ENCODE data around the gene CRYBG1. TPM values are rescaled to one million over a fixed set of nuclear protein-coding genes. Genes with fewer than 3 reads are reported as not detected.

The CRYBG1 gene
- total RNA-seq, 1 experiment from 2014 or later = 10.7 TPM

- TF ChIP-seq SP1 (IDR thresholded peaks at IDR 0.05; ENCODE audit: low read depth) = no peak
- no peak for TF ChIP-seq MAX (IDR thresholded peaks at IDR 0.05)
- TF ChIP-seq EGR1 (IDR thresholded peaks at IDR 0.05; ENCODE audit: low read depth) = no peak
- no peak for TF ChIP-seq REST (IDR thresholded peaks at IDR 0.05; ENCODE audit: low read depth)
- no peak for TF ChIP-seq ELF1 (IDR thresholded peaks at IDR 0.05; ENCODE audit: borderline replicate concordance, low read depth)
These were observed 148.3 kb downstream of the CRYBG1 start (continued) for GRCh38 chr6:106508834-106509233.

GRCh38 chr6:106509420-106510089 is 149.0 kb downstream of the CRYBG1 start:
- ChIA-PET POLR2A (no interaction called here), CTCF (no interaction called here), RAD21 (ENCODE audit: low non-redundant PET in 1 of 2, low total read pairs in 2 of 2, uncharacterized antibody in 2 of 2, unreplicated experiment in 2 of 2) (no interaction called here)
- no peak overlapping the region for H3K27ac ChIP-seq (ENCODE audit: low read depth, low read length)
- no peak overlapping the region for H3K9ac ChIP-seq (ENCODE audit: low read length)
- no peak overlapping the region for H2AFZ ChIP-seq (ENCODE audit: low read depth, low read length, poor library complexity, severe bottlenecking)
- peak overlapping the region; percentile 96 for H3K4me2 ChIP-seq (ENCODE audit: low read length)
- no peaks in the 10 kb centered on the region for H3K27me3 ChIP-seq (ENCODE audit: insufficient read depth, low read length)
- peaks cover 8 to 29% of the 10 kb centered on the region in 2 experiments for H3K4me1 ChIP-seq (ENCODE audit: control insufficient read depth in 1 of 2, insufficient read depth in 2 of 2, low read length in 2 of 2)
- H3K36me3 ChIP-seq (ENCODE audit: control insufficient read depth in 1 of 2, insufficient read depth in 2 of 2, low read length in 2 of 2) = no peaks in the 10 kb centered on the region
- H3K9me3 ChIP-seq (ENCODE audit: control insufficient read depth in 1 of 2, insufficient read depth in 1 of 2, low read depth in 1 of 2, low read length in 2 of 2) = no peaks in the 10 kb centered on the region
- TF ChIP-seq EZH2phosphoT487 (IDR thresholded peaks at IDR 0.05; ENCODE audit: borderline replicate concordance) (no peak), POLR2A (IDR thresholded peaks at IDR 0.05; ENCODE audit: borderline replicate concordance, extremely low read depth, insufficient read depth, insufficient read length) (no peak), TCF7L2 (IDR thresholded peaks at IDR 0.05; ENCODE audit: borderline replicate concordance, extremely low read depth, insufficient read depth, insufficient read length) (no peak), CEBPB (IDR thresholded peaks at IDR 0.05; ENCODE audit: low read depth) (no peak), YY1 (IDR thresholded peaks at IDR 0.05; ENCODE audit: extremely low read depth, insufficient replicate concordance, low read depth, low read length) (no peak), EGR1 (IDR thresholded peaks at IDR 0.05; ENCODE audit: low read depth) (no peak), ATF3 (IDR thresholded peaks at IDR 0.05) (no peak), MAX (IDR thresholded peaks at IDR 0.05) (no peak), CBX3 (IDR thresholded peaks at IDR 0.05; ENCODE audit: low read depth) (no peak), ZFX (IDR thresholded peaks at IDR 0.05) (no peak), ZNF274 (IDR thresholded peaks at IDR 0.05; ENCODE audit: low read depth, low read length) (no peak), REST (IDR thresholded peaks at IDR 0.05; ENCODE audit: low read depth) (no peak), EZH2 (IDR thresholded peaks at IDR 0.05) (no peak), POLR2AphosphoS5 (IDR thresholded peaks at IDR 0.05; ENCODE audit: low read depth, low read length) (no peak), ELF1 (IDR thresholded peaks at IDR 0.05; ENCODE audit: borderline replicate concordance, low read depth) (no peak)
- H4K20me1 ChIP-seq (ENCODE audit: insufficient read depth) = no peaks in the 10 kb centered on the region
- no peaks in the 10 kb centered on the region for H3K9me2 ChIP-seq (ENCODE audit: insufficient read depth)
- intact Hi-C loops (cut with micrococcal nuclease) = no loop called here
- ATAC-seq = no peak
- no peaks in the 10 kb centered on the region for H3K79me2 ChIP-seq (ENCODE audit: insufficient read depth, low read length)
- no peak for DNase-seq (ENCODE audit: low read depth, low spot score)
- BruUV-seq (replicated peaks) = no TSS peak
- no peak overlapping the region for H3K4me3 ChIP-seq (replicated peaks in 1 of 2; ENCODE audit: low read depth in 1 of 2, low read length in 2 of 2)

All from HCT116 (cell line).